Endodermal cell (in vitro differentiated cells): Measurements from ENCODE around the gene FAM228B. TPM values are rescaled to one million over a fixed set of nuclear protein-coding genes. Genes with fewer than 3 reads are reported as not detected.
A peak's percentile ranks its signal among the peaks of the same experiment; 100 is the strongest.

Experiments used
- DNase-seq: peaks from one replicate; pipeline ENCODE4 v3.0.0-alpha.2; 2017
- H3K27ac ChIP-seq: 2 replicates; pipeline ENCODE4 v1.5.1; 2013; ENCODE audit warnings: mild to moderate bottlenecking, low read depth, low read length, moderate library complexity
- H3K27me3 ChIP-seq: 2 replicates; pipeline ENCODE4 v1.6.1; 2013; ENCODE audit warnings: mild to moderate bottlenecking, low read length, moderate library complexity; ENCODE audit not compliant: insufficient read depth, control insufficient read depth, poor library complexity, severe bottlenecking
- H3K36me3 ChIP-seq: 2 replicates; pipeline ENCODE4 v1.7.0; 2013; ENCODE audit warnings: mild to moderate bottlenecking, low read length, moderate library complexity; ENCODE audit not compliant: control insufficient read depth, insufficient read depth
- H3K4me1 ChIP-seq: one replicate; pipeline ENCODE4 v1.7.0; 2013; ENCODE audit warnings: low read length; ENCODE audit not compliant: control insufficient read depth, insufficient read depth
- H3K4me3 ChIP-seq: 2 replicates; pipeline ENCODE4 v1.5.1; 2013; ENCODE audit warnings: mild to moderate bottlenecking, low read length, moderate library complexity
- H3K9ac ChIP-seq: 2 replicates; pipeline ENCODE4 v1.6.1; 2013; ENCODE audit warnings: mild to moderate bottlenecking, low read length, moderate library complexity; ENCODE audit not compliant: poor library complexity, severe bottlenecking; ENCODE audit errors: extremely low read depth
- H3K9me3 ChIP-seq: 2 replicates; pipeline ENCODE4 v1.6.1; 2013; ENCODE audit warnings: mild to moderate bottlenecking, low read length, moderate library complexity; ENCODE audit not compliant: control insufficient read depth
- H3K27ac Mint-ChIP-seq: 2 replicates; pipeline ENCODE4 v1.8.0; 2020; ENCODE audit warnings: mixed read lengths
- H3K27me3 Mint-ChIP-seq: 2 replicates; pipeline ENCODE4 v1.8.0; 2021; ENCODE audit warnings: mild to moderate bottlenecking, mixed read lengths; ENCODE audit not compliant: insufficient read depth
- H3K36me3 Mint-ChIP-seq: 2 replicates; pipeline ENCODE4 v1.8.0; 2020; ENCODE audit warnings: low read depth, mixed read lengths
- H3K4me1 Mint-ChIP-seq: 2 replicates; pipeline ENCODE4 v1.8.0; 2020; ENCODE audit warnings: mixed read lengths
- H3K4me3 Mint-ChIP-seq: 2 replicates; pipeline ENCODE4 v1.8.0; 2020; ENCODE audit warnings: mild to moderate bottlenecking, moderate library complexity, mixed read lengths
- H3K9me3 Mint-ChIP-seq: 2 replicates; pipeline ENCODE4 v1.8.0; 2020; ENCODE audit warnings: mild to moderate bottlenecking, mixed read lengths
- CTCF ChIP-seq: fragments of 200-600 bp; sonication (generic); conservative IDR thresholded peaks from 2 replicates; pipeline ENCODE4 v1.5.0; 2021; ENCODE audit warnings: antibody characterized with exemption, mild to moderate bottlenecking
- WGBS, 2 experiments: methylation state at CpG; one replicate each; pipeline versions ENCODE4 v1.1.5 to v1.1.7; 2013; ENCODE audit warnings: missing lambda C conversion rate in 2 of 2, mixed read lengths in 1 of 2; ENCODE audit not compliant: insufficient coverage in 1 of 2, insufficient read length in 1 of 2; 5-methylcytosine and 5-hydroxymethylcytosine counted together
- total RNA-seq, 2 donors: library from RNA; stranded (reverse); fragmentation: NEBNext Ultra II Directional in 1 of 2; extraction: Animal tissue kit (Norgen Biotek cat#: 25700) in 1 of 2; gene quantifications; 2 replicates in 1 of 2; 3 replicates in 1 of 2; pipeline ENCODE4 v1.2.1, GENCODE V29; 2021

The FAM228B gene
- total RNA-seq, 2 donors from 2014 or later = 13.2 to 14.6 TPM

GRCh38 chr2:24083567-24084385 lies 39.5 kb upstream of the FAM228B start:
- Histone ChIP-seq H3K9me3 (no peaks in the 10 kb centered on the region), H3K36me3 (peaks cover 19% of the 10 kb centered on the region), H3K4me3 (peak overlapping the region; percentile 90), H3K27ac (peak overlapping the region; percentile 98), H3K4me1 (no peaks in the 10 kb centered on the region), H3K27me3 (no peaks in the 10 kb centered on the region), H3K9ac (peak overlapping the region; percentile 62)
- no peak for TF ChIP-seq CTCF
- Mint-ChIP-seq H3K36me3 (peaks cover 17% of the 10 kb centered on the region), H3K9me3 (no peaks in the 10 kb centered on the region), H3K27ac (peak overlapping the region; percentile 96), H3K4me1 (peaks cover 4% of the 10 kb centered on the region), H3K27me3 (no peaks in the 10 kb centered on the region), H3K4me3 (peak overlapping the region; percentile 80)
- 7 to 11% methylated on average over 11 to 30 of the region's 30 CpGs for WGBS, 2 experiments
- peak; percentile 95 for DNase-seq

GRCh38 chr2:24084386-24085199 lies 38.7 kb upstream of the FAM228B start, which contains the start of gene TP53I3:
Gene TP53I3 (minus strand): TSS chr2:24084834. CDS start chr2:24084326, 508 bp downstream.
- 1 to 10% methylated on average over 15 to 44 of the region's 44 CpGs for WGBS, 2 experiments
- Histone ChIP-seq H3K4me3 (peak within 1 kb of the TSS; percentile 90), H3K27ac (peak within 1 kb of the TSS; percentile 98), H3K27me3 (no peaks in the 10 kb centered on the region), H3K4me1 (no peaks in the 10 kb centered on the region), H3K36me3 (peaks cover 15% of the 10 kb centered on the region), H3K9ac (peak within 1 kb of the TSS; percentile 62), H3K9me3 (no peaks in the 10 kb centered on the region)
- peak; percentile 99 for TF ChIP-seq CTCF
- H3K27ac Mint-ChIP-seq = peak within 1 kb of the TSS; percentile 96
- peaks cover 4% of the 10 kb centered on the region for H3K4me1 Mint-ChIP-seq
- no peaks in the 10 kb centered on the region for H3K9me3 Mint-ChIP-seq
- peaks cover 15% of the 10 kb centered on the region for H3K36me3 Mint-ChIP-seq
- DNase-seq = peak; percentile 98
- peak within 1 kb of the TSS; percentile 80 for H3K4me3 Mint-ChIP-seq
- H3K27me3 Mint-ChIP-seq = no peaks in the 10 kb centered on the region

GRCh38 chr2:24085200-24085489 lies 38.1 kb upstream of the FAM228B start:
- peak overlapping the region; percentile 57 for H3K27ac Mint-ChIP-seq
- H3K9me3 ChIP-seq = no peaks in the 10 kb centered on the region
- peak overlapping the region; percentile 62 for H3K9ac ChIP-seq
- peak overlapping the region; percentile 98 for H3K27ac ChIP-seq
- H3K9me3 Mint-ChIP-seq = no peaks in the 10 kb centered on the region
- 50 to 71% methylated on average over 11 of the region's 11 CpGs for WGBS, 2 experiments
- peaks cover 4% of the 10 kb centered on the region for H3K4me1 Mint-ChIP-seq
- H3K36me3 Mint-ChIP-seq = peaks cover 13% of the 10 kb centered on the region
- H3K4me1 ChIP-seq = no peaks in the 10 kb centered on the region
- no peaks in the 10 kb centered on the region for H3K27me3 ChIP-seq
- no peak for TF ChIP-seq CTCF
- H3K27me3 Mint-ChIP-seq = no peaks in the 10 kb centered on the region
- peak overlapping the region; percentile 90 for H3K4me3 ChIP-seq
- DNase-seq = no peak
- H3K36me3 ChIP-seq = peaks cover 15% of the 10 kb centered on the region
- H3K4me3 Mint-ChIP-seq = peak overlapping the region; percentile 80
